ENCODE data around the gene PEG3. TPM values are rescaled to one million over a fixed set of nuclear protein-coding genes. Genes with fewer than 3 reads are reported as not detected.

The PEG3 gene
- total and polyA plus RNA-seq, 2 of the 13 experiments (the other 11 are each of a cell fraction or from before 2014, with no cell fraction given), result 217 to 394 TPM

GRCh38 chr19:56839652-56840450, 675 bp downstream of the PEG3 start (continued):
- no peak for TF ChIP-seq IKZF4 (CRISPR knock-in tag; IDR thresholded peaks at IDR 0.05; ENCODE audit: borderline replicate concordance, low read depth, not compliant biosample characterization)
- TF ChIP-seq MXD3 (CRISPR knock-in tag; IDR thresholded peaks at IDR 0.05), result no peak
- no peak for TF ChIP-seq GATAD1 (CRISPR knock-in tag; IDR thresholded peaks at IDR 0.05)
- TF ChIP-seq POGK (CRISPR knock-in tag; conservative IDR thresholded peaks at IDR 0.05), result no peak
- TF ChIP-seq HOXA3 (CRISPR knock-in tag; IDR thresholded peaks at IDR 0.05), result no peak
- no peak for TF ChIP-seq SOX6 (IDR thresholded peaks at IDR 0.05)
- no peak for TF ChIP-seq SOX6 (CRISPR knock-in tag; IDR thresholded peaks at IDR 0.05)
- TF ChIP-seq ELK4 (CRISPR knock-in tag; IDR thresholded peaks at IDR 0.05; ENCODE audit: borderline replicate concordance), result no peak
- no peak for TF ChIP-seq ZNF326 (CRISPR knock-in tag; IDR thresholded peaks at IDR 0.05; ENCODE audit: borderline replicate concordance)
- no peak for TF ChIP-seq ZNF788 (CRISPR knock-in tag; IDR thresholded peaks at IDR 0.05; ENCODE audit: borderline replicate concordance)
- TF ChIP-seq HNRNPL (IDR thresholded peaks at IDR 0.05; ENCODE audit: low read depth, low read length), result no peak; the same call in none of the 2 replicates
- no peak for TF ChIP-seq ZNF580 (CRISPR knock-in tag; IDR thresholded peaks at IDR 0.05; ENCODE audit: borderline replicate concordance, low read depth)
- no peak for TF ChIP-seq TCF7L2 (IDR thresholded peaks at IDR 0.05; ENCODE audit: low read depth, low read length)
- no peak for TF ChIP-seq SOX5 (CRISPR knock-in tag; IDR thresholded peaks at IDR 0.05; ENCODE audit: borderline replicate concordance)
- 0 out of 4 replicates have a peak, but pooled peaks of 1 of the 2 experiments have one; percentile 20 for TF ChIP-seq KLF16 (CRISPR knock-in tag; IDR thresholded peaks at IDR 0.05)
- no peak for TF ChIP-seq GFI1 (CRISPR knock-in tag; IDR thresholded peaks at IDR 0.05; ENCODE audit: borderline replicate concordance)
- TF ChIP-seq NFKBIZ (CRISPR knock-in tag; IDR thresholded peaks at IDR 0.05), result no peak
- no peak for TF ChIP-seq TOE1 (CRISPR knock-in tag; IDR thresholded peaks at IDR 0.05)
- TF ChIP-seq ETS1 (CRISPR knock-in tag; IDR thresholded peaks at IDR 0.05), result no peak
- no peak for TF ChIP-seq ZNF7 (CRISPR knock-in tag; IDR thresholded peaks at IDR 0.05)
- no peak for TF ChIP-seq ZEB1 (IDR thresholded peaks at IDR 0.05; ENCODE audit: insufficient replicate concordance, low read depth)
- no peak for TF ChIP-seq IRF2 (CRISPR knock-in tag; IDR thresholded peaks at IDR 0.05)
- no peak for TF ChIP-seq ZNF576 (CRISPR knock-in tag; IDR thresholded peaks at IDR 0.05)
- no peak for TF ChIP-seq LCORL (IDR thresholded peaks at IDR 0.05)
- no peak for TF ChIP-seq LCORL (CRISPR knock-in tag; IDR thresholded peaks at IDR 0.05)
- TF ChIP-seq ZNF331 (CRISPR knock-in tag; IDR thresholded peaks at IDR 0.05), result no peak

All from HepG2 (cell line).